ENCODE results near the gene VPS13A.

DNA sequence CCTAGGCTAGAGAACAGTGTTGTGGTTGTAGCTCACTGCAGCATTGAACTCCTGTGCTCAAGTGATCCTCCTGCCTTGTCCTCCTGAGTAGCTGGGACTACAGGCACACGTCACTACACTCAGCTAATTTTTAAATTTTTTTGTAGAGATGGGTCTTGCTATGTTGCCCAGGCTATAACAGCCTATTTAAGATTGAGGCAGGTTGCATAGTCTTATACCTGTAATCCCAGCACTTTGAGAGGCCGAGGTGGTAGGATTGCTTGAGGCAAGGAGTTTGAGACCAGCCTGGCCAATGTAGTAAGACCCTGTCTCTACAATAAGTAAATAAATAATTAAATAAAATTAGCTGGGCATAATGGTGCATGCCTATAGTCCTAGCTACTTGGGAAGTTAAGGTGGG is 79.9 kb downstream of the VPS13A start:
- TF ChIP-seq, protein P1, sequence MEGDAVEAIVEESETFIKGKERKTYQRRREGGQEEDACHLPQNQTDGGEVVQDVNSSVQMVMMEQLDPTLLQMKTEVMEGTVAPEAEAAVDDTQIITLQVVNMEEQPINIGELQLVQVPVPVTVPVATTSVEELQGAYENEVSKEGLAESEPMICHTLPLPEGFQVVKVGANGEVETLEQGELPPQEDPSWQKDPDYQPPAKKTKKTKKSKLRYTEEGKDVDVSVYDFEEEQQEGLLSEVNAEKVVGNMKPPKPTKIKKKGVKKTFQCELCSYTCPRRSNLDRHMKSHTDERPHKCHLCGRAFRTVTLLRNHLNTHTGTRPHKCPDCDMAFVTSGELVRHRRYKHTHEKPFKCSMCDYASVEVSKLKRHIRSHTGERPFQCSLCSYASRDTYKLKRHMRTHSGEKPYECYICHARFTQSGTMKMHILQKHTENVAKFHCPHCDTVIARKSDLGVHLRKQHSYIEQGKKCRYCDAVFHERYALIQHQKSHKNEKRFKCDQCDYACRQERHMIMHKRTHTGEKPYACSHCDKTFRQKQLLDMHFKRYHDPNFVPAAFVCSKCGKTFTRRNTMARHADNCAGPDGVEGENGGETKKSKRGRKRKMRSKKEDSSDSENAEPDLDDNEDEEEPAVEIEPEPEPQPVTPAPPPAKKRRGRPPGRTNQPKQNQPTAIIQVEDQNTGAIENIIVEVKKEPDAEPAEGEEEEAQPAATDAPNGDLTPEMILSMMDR (IDR thresholded peaks at IDR 0.05), result no peak
- TF ChIP-seq POLR2A (IDR thresholded peaks at IDR 0.05; ENCODE audit: low read depth) (no peak), EP300 (IDR thresholded peaks at IDR 0.05) (no peak), POLR2AphosphoS5 (IDR thresholded peaks at IDR 0.05) (no peak)

Measured in esophagus muscularis mucosa (tissue), 4 donors.